Upper lobe of right lung (tissue), 1 donor: ENCODE results near the gene SLC9A5. TPM values are rescaled to one million over a fixed set of nuclear protein-coding genes. Genes with fewer than 3 reads are reported as not detected.

Experiments used
- ATAC-seq: fragments of 200-7000 bp; cut with Tn5 transposase; one replicate; pipeline ENCODE4 v1.9.1; 2020; ENCODE audit warnings: mild to moderate bottlenecking, moderate library complexity
- DNase-seq: peaks from one replicate; pipeline ENCODE4 v3.0.0-alpha.2; 2020
- H3K27ac ChIP-seq: fragments of 200-600 bp; one replicate; pipeline ENCODE4 v1.8.0; 2022
- H3K27me3 ChIP-seq: fragments of 200-600 bp; one replicate; pipeline ENCODE4 v1.8.0; 2022; ENCODE audit warnings: mild to moderate bottlenecking
- H3K36me3 ChIP-seq: fragments of 200-600 bp; one replicate; pipeline ENCODE4 v1.8.0; 2022
- H3K4me1 ChIP-seq: fragments of 200-600 bp; one replicate; pipeline ENCODE4 v1.8.0; 2022
- H3K4me3 ChIP-seq: fragments of 200-600 bp; one replicate; pipeline ENCODE4 v1.8.0; 2022; ENCODE audit warnings: mild to moderate bottlenecking
- H3K9me3 ChIP-seq: fragments of 200-600 bp; one replicate; pipeline ENCODE4 v1.8.0; 2022
- CTCF ChIP-seq: fragments of 200-600 bp; IDR thresholded peaks from one replicate; pipeline ENCODE4 v1.8.0; 2022; ENCODE audit warnings: antibody characterized with exemption
- intact Hi-C: fragments of 100-400 bp; cut with DNase I; formaldehyde crosslinking; loops from one replicate; pipeline ENCODE4 v1.11.0; 2022
- total RNA-seq: library from RNA; stranded (reverse); fragmentation: NEBNext Ultra II Directional; extraction: Animal tissue kit (Norgen Biotek cat#: 25700); gene quantifications from one replicate; pipeline ENCODE4 v1.2.1, GENCODE V29; 2021
- donor health status: DM: no; HTN: yes; CAD: no; lungs with severe emphysema.

The SLC9A5 gene
- total RNA-seq, 1 donor from 2014 or later: 2.4 TPM

DNA sequence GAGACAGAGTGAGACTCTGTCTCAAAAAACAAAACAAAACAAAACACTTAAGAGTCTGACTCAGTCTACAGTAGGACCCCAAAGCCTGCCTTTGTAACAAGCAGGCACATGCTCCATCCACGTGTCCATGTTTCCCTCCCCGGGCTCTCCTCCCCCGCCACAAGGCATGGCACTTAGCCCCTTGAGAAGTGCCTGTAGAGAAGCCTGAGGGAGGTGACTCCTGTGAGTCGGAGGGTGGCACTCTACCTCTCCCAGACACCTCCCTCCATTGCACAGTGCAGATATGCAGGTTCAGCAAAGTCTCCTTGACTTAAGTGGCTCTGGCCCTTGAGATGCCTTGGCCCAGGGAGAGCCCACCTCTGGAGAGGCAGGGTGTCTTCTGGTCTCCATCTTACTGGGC, 8.3 kb upstream of the SLC9A5 start:
- H3K9me3 ChIP-seq: no peaks in the 10 kb centered on the region
- ATAC-seq (peak; percentile 72), DNase-seq (peak; percentile 87)
- peaks cover 62% of the 10 kb centered on the region for H3K4me1 ChIP-seq
- no peak for TF ChIP-seq CTCF
- H3K36me3 ChIP-seq: peaks cover 46% of the 10 kb centered on the region
- no peak overlapping the region for H3K4me3 ChIP-seq
- intact Hi-C loops: no loop called here
- no peaks in the 10 kb centered on the region for H3K27me3 ChIP-seq
- peak overlapping the region; percentile 83 for H3K27ac ChIP-seq

DNA sequence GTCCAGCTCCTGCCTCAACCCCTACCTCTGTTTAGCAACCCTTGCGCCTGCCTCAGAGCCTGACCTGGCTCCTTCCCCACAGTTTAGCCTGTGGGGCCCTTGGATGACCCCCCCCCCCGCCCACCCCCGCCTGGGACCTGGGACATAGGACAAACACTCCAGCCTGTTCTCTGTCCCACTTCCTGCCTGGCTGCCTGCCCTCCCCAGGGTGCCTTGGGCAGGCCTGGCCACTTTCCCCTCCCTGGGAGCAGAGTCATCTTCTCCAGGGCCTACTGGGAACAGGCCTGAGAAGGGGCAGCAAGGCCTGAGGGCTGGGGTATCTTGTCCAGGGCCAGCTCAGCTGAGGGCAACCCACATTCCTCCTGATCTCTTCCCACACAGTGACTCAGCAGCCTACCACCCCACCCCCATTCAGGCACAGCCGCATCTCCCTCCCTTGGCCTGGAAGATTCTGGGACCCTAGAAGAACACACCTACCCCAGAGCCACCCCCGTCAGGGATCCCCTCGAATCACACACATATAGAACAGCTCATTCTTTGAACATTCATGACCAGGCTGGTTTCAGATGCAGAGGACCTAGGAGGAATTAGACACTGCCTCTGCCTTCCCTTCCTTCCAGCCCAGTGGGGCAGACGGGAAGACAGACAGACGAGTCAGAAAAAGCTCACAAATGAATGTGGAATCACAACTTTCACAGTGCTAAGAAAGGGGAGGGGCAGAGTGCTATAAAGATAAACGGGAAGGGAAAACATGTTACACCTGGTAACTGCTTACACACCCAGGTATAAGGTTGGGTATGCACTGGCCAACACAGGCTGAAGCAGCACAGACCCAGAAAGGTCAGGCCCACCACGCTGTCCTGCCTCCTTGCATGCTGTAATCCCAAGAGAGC, 7.5 kb upstream of the SLC9A5 start:
- DNase-seq (peak; percentile 93), ATAC-seq (peak; percentile 67)
- intact Hi-C loops: no loop called here

DNA sequence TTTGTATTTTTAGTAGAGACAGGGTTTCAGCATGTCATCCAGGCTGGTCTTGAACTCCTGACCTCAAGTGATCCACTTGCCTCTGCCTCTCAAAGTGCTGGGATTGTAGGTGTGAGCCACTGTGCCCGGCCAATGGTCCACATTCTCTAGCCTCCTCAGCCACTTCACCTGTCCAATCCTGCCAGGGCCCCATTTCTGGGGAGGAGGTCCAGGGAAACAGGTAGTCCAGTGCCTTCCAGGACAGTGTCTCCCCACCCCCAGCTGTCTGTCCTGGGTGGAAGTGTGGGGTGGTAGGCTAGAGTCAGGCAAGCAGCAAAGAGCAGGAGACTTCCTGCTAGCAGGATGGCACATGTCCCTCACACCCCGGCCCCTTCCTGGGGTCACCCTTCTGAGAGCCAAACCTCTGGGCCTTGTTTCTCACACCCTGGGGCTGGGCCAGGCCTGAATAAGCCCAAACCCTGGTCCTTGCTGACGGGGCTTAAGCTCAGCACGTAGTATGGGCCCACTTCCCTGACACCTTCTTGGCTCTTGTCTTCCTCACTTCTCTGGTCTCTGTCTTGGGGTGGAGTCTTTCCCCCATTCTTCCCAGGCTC, 6.5 kb upstream of the SLC9A5 start:
- no peak overlapping the region for H3K4me3 ChIP-seq
- intact Hi-C loops: no loop called here
- DNase-seq: peak; percentile 78
- TF ChIP-seq CTCF: no peak
- H3K27me3 ChIP-seq: no peaks in the 10 kb centered on the region
- ATAC-seq: no peak
- no peaks in the 10 kb centered on the region for H3K9me3 ChIP-seq
- peaks cover 29% of the 10 kb centered on the region for H3K36me3 ChIP-seq
- H3K27ac ChIP-seq: peak overlapping the region; percentile 83
- peaks cover 67% of the 10 kb centered on the region for H3K4me1 ChIP-seq

More for the DNA sequence above, 7.5 kb upstream of the SLC9A5 start:
- Histone ChIP-seq H3K27ac (peak overlapping the region; percentile 83), H3K4me1 (peaks cover 67% of the 10 kb centered on the region), H3K4me3 (no peak overlapping the region), H3K27me3 (no peaks in the 10 kb centered on the region), H3K9me3 (no peaks in the 10 kb centered on the region), H3K36me3 (peaks cover 38% of the 10 kb centered on the region)
- no peak for TF ChIP-seq CTCF

- no peaks in the 10 kb centered on the region for H3K9me3 ChIP-seq
- TF ChIP-seq CTCF: no peak
- peak overlapping the region; percentile 11 for H3K4me3 ChIP-seq
- no peak for DNase-seq
- ATAC-seq: no peak
- H3K4me1 ChIP-seq: peaks cover 76% of the 10 kb centered on the region
- H3K27ac ChIP-seq: peak overlapping the region; percentile 83
- intact Hi-C loops: no loop called here
- H3K36me3 ChIP-seq: peaks cover 16% of the 10 kb centered on the region
- H3K27me3 ChIP-seq: no peaks in the 10 kb centered on the region
Measured at GRCh38 chr16:67243481-67243880, 5.3 kb upstream of the SLC9A5 start.

- Histone ChIP-seq H3K4me3 (peak overlapping the region; percentile 70), H3K27ac (peak overlapping the region; percentile 83)
Measured at GRCh38 chr16:67244387-67245185, 4.2 kb upstream of the SLC9A5 start.

More at GRCh38 chr16:67244387-67245185, 4.2 kb upstream of the SLC9A5 start:
- Histone ChIP-seq H3K36me3 (peaks cover 5% of the 10 kb centered on the region), H3K4me1 (peaks cover 73% of the 10 kb centered on the region), H3K9me3 (no peaks in the 10 kb centered on the region), H3K27me3 (no peaks in the 10 kb centered on the region)
- intact Hi-C loops: no loop called here
- peak; percentile 10 for TF ChIP-seq CTCF
- peak; percentile 86 for DNase-seq
- peak; percentile 12 for ATAC-seq
